ENCODE measurements around the gene RB1. TPM values are rescaled to one million over a fixed set of nuclear protein-coding genes. Genes with fewer than 3 reads are reported as not detected.
"Not testable (repeated sequence)": the region's sequence is repeated elsewhere in the genome, so short reads cannot be mapped to it uniquely, and the experiment has no call there.

The RB1 gene
- total RNA-seq, 2 donors from 2014 or later = 26.5 to 48.1 TPM

GRCh38 chr13:48446464-48446863 is 142.9 kb downstream of the RB1 start:
- peak; percentile 87 for ATAC-seq (ENCODE audit: insufficient number of reproducible peaks, low FRiP score, low read depth)
- H3K27ac ChIP-seq = peak overlapping the region; percentile 37 to 73
- no peak overlapping the region for H3K4me3 ChIP-seq
- TF ChIP-seq CTCF (IDR thresholded peaks at IDR 0.05) = no peak
- no peak for DNase-seq (ENCODE audit: low spot score)
- peaks cover 6% of the 10 kb centered on the region for H3K9me3 ChIP-seq
- H3K4me1 ChIP-seq (ENCODE audit: control insufficient read depth in 1 of 2, low read depth in 2 of 2) = peaks cover 27 to 54% of the 10 kb centered on the region in 2 donors
- H3K36me3 ChIP-seq = no peaks in the 10 kb centered on the region
- H3K27me3 ChIP-seq (replicated peaks; ENCODE audit: insufficient read depth) = no peaks in the 10 kb centered on the region

- Histone ChIP-seq H3K36me3 (no peaks in the 10 kb centered on the region), H3K4me3 (peak overlapping the region; percentile 28), H3K4me1 (ENCODE audit: control insufficient read depth in 1 of 2, low read depth in 2 of 2) (peaks cover 27 to 43% of the 10 kb centered on the region in 2 donors), H3K27ac (peak overlapping the region in 1 of 2 donors; percentile 70), H3K27me3 (replicated peaks; ENCODE audit: insufficient read depth) (no peaks in the 10 kb centered on the region), H3K9me3 (peaks cover 6% of the 10 kb centered on the region)
- DNase-seq (ENCODE audit: low spot score) = no peak
- TF ChIP-seq CTCF (IDR thresholded peaks at IDR 0.05) = no peak
- ATAC-seq (ENCODE audit: insufficient number of reproducible peaks, low FRiP score, low read depth) = no peak
These were observed 144.9 kb downstream of the RB1 start for GRCh38 chr13:48448285-48448958.

GRCh38 chr13:48448959-48449614 is 145.5 kb downstream of the RB1 start:
- H3K27me3 ChIP-seq (replicated peaks; ENCODE audit: insufficient read depth) = no peaks in the 10 kb centered on the region
- DNase-seq (ENCODE audit: low spot score) (no peak), ATAC-seq (ENCODE audit: insufficient number of reproducible peaks, low FRiP score, low read depth) (no peak)
- peaks cover 27 to 36% of the 10 kb centered on the region in 2 donors for H3K4me1 ChIP-seq (ENCODE audit: control insufficient read depth in 1 of 2, low read depth in 2 of 2)
- H3K4me3 ChIP-seq = peak overlapping the region; percentile 28
- peaks cover 6% of the 10 kb centered on the region for H3K9me3 ChIP-seq
- peak overlapping the region in 1 of 2 donors; percentile 70 for H3K27ac ChIP-seq
- H3K36me3 ChIP-seq = no peaks in the 10 kb centered on the region
- TF ChIP-seq CTCF (IDR thresholded peaks at IDR 0.05) = no peak

- DNase-seq (ENCODE audit: low spot score) (no peak), ATAC-seq (ENCODE audit: insufficient number of reproducible peaks, low FRiP score, low read depth) (no peak)
- Histone ChIP-seq H3K27ac (peak overlapping the region in 1 of 2 donors; percentile 70), H3K4me1 (ENCODE audit: control insufficient read depth in 1 of 2, low read depth in 2 of 2) (peaks cover 27 to 36% of the 10 kb centered on the region in 2 donors), H3K4me3 (no peak overlapping the region), H3K36me3 (no peaks in the 10 kb centered on the region), H3K9me3 (peaks cover 6% of the 10 kb centered on the region), H3K27me3 (replicated peaks; ENCODE audit: insufficient read depth) (no peaks in the 10 kb centered on the region)
- no peak for TF ChIP-seq CTCF (IDR thresholded peaks at IDR 0.05)
These were observed 146.1 kb downstream of the RB1 start for GRCh38 chr13:48449656-48450055.

GRCh38 chr13:48451196-48451595 is 147.6 kb downstream of the RB1 start:
- H3K9me3 ChIP-seq; DNase-seq (ENCODE audit: low spot score); ATAC-seq (ENCODE audit: insufficient number of reproducible peaks, low FRiP score, low read depth); H3K4me3 ChIP-seq; H3K27ac ChIP-seq; H3K27me3 ChIP-seq (replicated peaks; ENCODE audit: insufficient read depth); H3K36me3 ChIP-seq: not testable (repeated sequence)
- peaks cover 25 to 26% of the 10 kb centered on the region in 2 donors for H3K4me1 ChIP-seq (ENCODE audit: control insufficient read depth in 1 of 2, low read depth in 2 of 2)
